Astrocyte of the spinal cord (primary cell): Measurements from ENCODE around the gene CAMKK1.
"Not testable (repeated sequence)": the region's sequence is repeated elsewhere in the genome, so short reads cannot be mapped to it uniquely, and the experiment has no call there.

Experiments
- DNase-seq: peaks from one replicate; pipeline ENCODE4 v3.0.0; 2011; ENCODE audit warnings: low read depth, low spot score
- H3K4me3 ChIP-seq: 2 replicates; pipeline ENCODE4 v1.5.1; 2011; ENCODE audit warnings: low read depth, mild to moderate bottlenecking, low read length, moderate library complexity
- CTCF ChIP-seq: IDR thresholded peaks from 2 replicates; pipeline ENCODE4 v1.5.1; 2012; ENCODE audit warnings: low read depth, mild to moderate bottlenecking, low read length, inconsistent platforms
- in situ Hi-C: cut with HindIII; loops from 2 replicates; pipeline ENCODE4 v1.10.0; 2017; ENCODE audit warnings: low sequenced_read_pairs

The CAMKK1 gene

GRCh38 chr17:3861761-3862681 lies 30.8 kb downstream of the CAMKK1 start:
- H3K4me3 ChIP-seq, result no peak overlapping the region
- no peak for DNase-seq
- in situ Hi-C loops, result no loop called here
- no peak for TF ChIP-seq CTCF

- in situ Hi-C loops, result no loop called here
- no peak overlapping the region for H3K4me3 ChIP-seq
- no peak for DNase-seq
- no peak for TF ChIP-seq CTCF
Observed at GRCh38 chr17:3860939-3861700, 31.7 kb downstream of the CAMKK1 start.

GRCh38 chr17:3859940-3860339 lies 32.9 kb downstream of the CAMKK1 start:
- in situ Hi-C loops, result no loop called here
- no peak for DNase-seq
- no peak overlapping the region for H3K4me3 ChIP-seq
- TF ChIP-seq CTCF, result no peak

- TF ChIP-seq CTCF, result no peak
Observed at GRCh38 chr17:3857261-3858105, 35.4 kb downstream of the CAMKK1 start.

GRCh38 chr17:3854204-3854603 lies 38.6 kb downstream of the CAMKK1 start:
- DNase-seq, in situ Hi-C loops, H3K4me3 ChIP-seq: not testable (repeated sequence)

More at GRCh38 chr17:3857261-3858105, 35.4 kb downstream of the CAMKK1 start:
- no peak overlapping the region for H3K4me3 ChIP-seq
- DNase-seq, result no peak
- in situ Hi-C loops, result no loop called here

- no peak for TF ChIP-seq CTCF
- DNase-seq, result no peak
- in situ Hi-C loops, result no loop called here
- H3K4me3 ChIP-seq, result no peak overlapping the region
Observed at GRCh38 chr17:3852561-3852960, 40.3 kb downstream of the CAMKK1 start.
